HG02588 (cell line): ENCODE data around the gene ERICH2.
"Not testable (repeated sequence)": the region's sequence is repeated elsewhere in the genome, so short reads cannot be mapped to it uniquely, and the experiment has no call there.

Experiments
- ATAC-seq: cut with Tn5 transposase; IDR thresholded peaks from one replicate; pipeline ENCODE4 v1.9.1; 2021; ENCODE audit warnings: mild to moderate bottlenecking, moderate library complexity; ENCODE audit not compliant: unreplicated experiment

ERICH2 gene

GRCh38 chr2:170770008-170770605, at the start of gene ERICH2:
Gene ERICH2, plus strand, starts transcription at chr2:170770378. Its CDS starts 304 bp downstream, at chr2:170770682.
- ATAC-seq = peak; percentile 35

- no peak for ATAC-seq
Measured at GRCh38 chr2:170721678-170722077, 48.5 kb upstream of the ERICH2 start.

DNA sequence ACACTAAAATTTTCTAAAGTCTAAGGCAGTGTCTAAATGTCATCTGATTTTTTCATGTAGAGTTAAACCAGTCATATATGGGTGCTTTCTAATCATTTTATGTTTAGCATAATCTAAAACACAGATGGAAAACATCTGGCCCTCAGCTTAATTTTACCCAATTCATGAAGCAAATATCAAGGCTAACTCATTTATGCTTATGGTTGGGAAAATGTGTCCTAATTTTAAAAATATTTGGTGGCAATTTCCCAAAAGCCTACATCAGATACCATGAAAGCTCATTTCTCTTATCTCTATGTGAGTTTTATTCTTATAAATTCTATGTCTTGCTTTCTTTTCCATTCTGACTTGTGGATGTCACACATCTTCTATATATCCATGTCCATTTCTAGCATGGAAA, 47.9 kb upstream of the ERICH2 start:
- no peak for ATAC-seq

DNA sequence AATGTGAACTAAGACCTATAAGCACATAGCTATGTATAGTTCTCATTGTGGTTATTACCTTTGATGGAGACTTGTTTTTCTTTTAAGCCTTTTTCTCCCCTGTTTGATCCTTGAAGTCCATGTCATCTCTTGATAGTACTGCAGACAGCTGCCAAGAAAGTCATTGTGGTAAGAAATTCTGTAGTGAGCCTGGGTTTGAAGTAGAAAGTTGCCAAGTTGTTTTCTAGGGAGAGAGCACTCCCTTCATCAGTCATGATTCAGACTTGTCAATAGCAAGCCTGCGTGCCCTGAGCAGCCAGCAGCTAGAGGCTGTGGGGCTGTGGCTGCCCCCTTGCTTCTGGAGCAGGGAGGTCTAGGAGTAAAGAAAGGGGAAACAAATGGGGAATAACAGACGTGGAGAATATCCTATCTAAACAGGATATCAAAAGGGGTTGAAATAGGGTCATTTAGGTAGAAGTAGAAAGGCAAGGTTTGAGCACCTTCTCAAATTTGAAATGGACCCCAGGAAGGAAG, 46.7 kb upstream of the ERICH2 start:
- no peak for ATAC-seq

DNA sequence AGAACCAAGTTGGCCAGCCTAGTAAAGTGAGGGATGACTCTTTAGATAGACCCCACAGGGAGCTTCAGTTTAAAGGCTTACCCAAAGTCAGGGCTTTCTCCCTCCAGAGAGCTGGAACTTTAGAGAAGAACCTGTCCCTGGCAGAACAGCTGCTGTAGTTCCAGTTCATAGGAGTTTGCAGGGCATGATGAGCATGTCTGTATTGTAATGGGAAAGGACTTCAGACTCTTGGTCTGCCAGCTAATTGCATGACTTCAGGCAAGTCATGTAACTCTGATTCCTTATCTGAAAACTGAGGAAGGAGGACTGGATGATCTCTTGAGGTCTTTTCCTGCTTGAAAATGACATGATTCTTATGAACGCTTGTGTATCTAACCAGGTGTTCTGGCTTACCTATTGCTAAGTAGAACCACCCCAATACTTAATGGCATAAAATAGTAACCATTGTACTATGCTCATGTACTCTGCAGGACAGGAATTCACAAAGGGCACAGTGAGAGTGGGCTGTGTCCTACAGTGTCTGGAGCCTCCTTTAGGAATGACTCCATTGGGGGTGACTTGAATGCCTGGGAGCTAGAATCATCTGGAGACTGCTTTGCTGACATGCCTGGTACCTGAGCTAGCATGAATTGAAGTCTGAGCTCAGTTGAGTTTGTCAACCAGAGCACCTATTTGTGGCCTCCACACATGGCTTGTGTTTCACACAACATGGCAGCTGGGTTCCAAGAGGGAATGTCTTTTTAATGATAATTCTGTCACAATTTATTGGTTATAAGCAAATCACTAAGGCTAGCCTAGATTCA, 36.2 kb upstream of the ERICH2 start:
- no peak for ATAC-seq

DNA sequence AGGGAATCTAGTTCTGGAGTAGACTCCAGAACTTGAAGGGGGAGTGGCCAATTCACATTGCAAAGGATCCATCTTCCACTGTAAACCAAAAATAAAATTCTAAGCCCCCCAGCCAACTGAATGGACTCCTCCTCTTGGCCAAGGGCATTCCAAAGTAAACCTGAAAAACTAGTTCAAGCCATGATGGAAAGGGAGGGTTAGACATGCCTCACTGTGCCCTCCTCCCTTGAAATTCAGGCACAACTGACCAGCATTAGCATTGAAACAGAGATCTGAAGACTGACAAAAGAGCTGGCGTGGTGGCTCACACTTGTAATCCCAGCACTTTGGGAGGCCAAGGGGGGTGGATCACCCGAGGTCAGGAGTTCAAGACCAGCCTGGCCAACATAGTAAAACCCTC, 35.6 kb upstream of the ERICH2 start:
- not testable (repeated sequence) for ATAC-seq

DNA sequence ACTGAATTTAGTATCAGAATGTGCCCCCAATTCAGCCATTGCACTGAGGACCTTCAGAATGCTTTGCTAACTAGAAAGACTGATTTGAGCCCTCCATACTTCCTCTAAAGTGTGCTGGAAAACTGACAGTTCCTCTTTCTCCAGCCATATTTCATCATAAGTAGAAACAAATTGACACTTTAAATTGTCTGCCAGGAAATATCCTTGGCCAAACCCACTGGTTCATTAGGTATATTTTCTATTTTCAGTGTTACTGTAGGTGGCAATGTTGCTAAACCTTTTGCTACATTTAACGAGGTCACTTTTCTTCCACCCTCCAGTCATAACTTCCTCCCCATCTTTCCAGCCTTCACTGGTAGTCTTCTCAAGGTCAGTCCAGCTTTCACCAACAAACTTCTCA, 33.5 kb upstream of the ERICH2 start:
- ATAC-seq = no peak

- ATAC-seq = no peak
Measured at GRCh38 chr2:170737406-170737805, 32.8 kb upstream of the ERICH2 start.

DNA sequence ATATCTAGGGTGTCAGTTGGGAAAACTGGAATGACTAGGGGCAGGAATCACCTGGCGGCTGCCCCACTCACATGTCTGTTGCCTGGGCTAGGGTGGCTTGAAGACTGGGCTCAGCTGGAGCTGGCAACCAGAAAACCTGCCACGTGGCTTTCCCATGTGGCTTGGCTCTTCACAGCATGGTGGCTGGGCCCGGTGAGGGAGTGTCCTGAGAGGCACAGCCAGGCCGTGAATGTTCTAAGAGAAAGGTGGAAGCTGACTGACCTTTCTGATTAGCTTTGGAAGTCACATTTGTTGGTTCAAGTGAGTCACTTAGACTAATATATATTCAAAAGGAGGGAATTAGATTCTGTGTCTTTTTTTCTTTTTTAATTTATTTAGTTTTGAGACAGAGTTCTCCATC, 32.4 kb upstream of the ERICH2 start:
- ATAC-seq = no peak

GRCh38 chr2:170739048-170739447, 31.1 kb upstream of the ERICH2 start:
- no peak for ATAC-seq

GRCh38 chr2:170739507-170740046, 30.6 kb upstream of the ERICH2 start:
- ATAC-seq = no peak

DNA sequence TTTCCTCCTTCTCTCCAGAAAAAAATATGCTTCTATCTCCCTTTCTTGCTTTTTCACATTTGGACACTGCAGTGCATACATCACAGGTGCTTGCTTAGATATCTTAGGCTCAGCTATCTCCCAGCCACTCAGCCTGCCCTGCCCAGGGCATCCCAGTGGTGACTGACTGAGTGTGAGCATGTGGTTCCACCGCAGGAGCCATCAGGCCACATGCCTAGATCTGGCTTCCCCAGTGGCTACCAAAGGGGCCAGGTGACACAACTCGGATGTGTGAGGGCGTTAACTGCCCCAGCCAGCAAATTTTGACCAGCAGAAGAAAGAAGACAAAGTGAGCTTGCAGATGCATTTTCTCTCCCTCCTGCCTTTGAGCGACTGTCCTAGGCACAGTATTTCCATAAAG, 29.5 kb upstream of the ERICH2 start:
- no peak for ATAC-seq

DNA sequence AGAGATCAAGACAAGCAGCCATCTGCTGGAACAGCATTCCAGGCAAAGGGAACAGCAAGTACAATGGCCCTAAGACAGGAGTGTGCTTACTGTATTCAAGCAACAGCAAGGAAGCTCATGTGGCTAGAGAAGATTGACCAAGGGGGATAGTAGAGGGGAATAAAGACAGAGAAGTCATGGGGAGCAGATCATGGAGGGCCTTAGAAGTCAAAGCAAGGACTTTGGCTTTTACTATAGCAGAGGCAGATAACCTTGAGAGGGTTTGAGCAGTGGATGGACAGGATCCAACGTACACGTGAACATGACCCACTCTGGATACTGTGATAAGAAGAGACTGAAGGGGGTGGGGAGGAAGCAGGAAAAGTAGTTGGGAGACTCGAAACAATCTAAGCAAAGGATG, 28.2 kb upstream of the ERICH2 start:
- no peak for ATAC-seq

- no peak for ATAC-seq
Measured at GRCh38 chr2:170742896-170743529, 27.2 kb upstream of the ERICH2 start.

- ATAC-seq = no peak
Measured at GRCh38 chr2:170743530-170744239, 26.5 kb upstream of the ERICH2 start.

GRCh38 chr2:170744248-170745002, 25.8 kb upstream of the ERICH2 start:
- ATAC-seq = no peak

- ATAC-seq = no peak
Measured at GRCh38 chr2:170745305-170745704, 24.9 kb upstream of the ERICH2 start.

DNA sequence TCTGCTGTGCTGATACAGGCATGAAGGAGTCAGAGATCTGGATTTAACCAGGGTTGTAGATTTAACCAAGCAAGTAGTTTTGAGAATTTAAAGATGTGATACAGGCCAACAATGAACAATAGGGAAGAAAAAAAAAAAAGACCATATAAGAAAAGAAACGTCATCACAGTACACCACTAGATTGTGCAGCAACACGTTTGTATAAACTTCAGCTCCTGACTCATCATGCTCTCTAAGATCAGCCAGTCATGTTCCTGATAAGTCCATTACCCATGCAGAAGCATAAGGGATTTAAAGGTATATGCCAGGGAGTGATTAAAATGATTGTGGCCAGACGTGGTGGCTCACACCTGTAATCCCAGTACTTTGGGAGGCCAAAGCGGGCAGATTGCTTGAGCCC, 22.3 kb upstream of the ERICH2 start:
- no peak for ATAC-seq

- not testable (repeated sequence) for ATAC-seq
Measured at GRCh38 chr2:170751555-170751954, 18.6 kb upstream of the ERICH2 start.

GRCh38 chr2:170761572-170761971, 8.6 kb upstream of the ERICH2 start:
- ATAC-seq = no peak
